Ishikawa (cell line): Measurements from ENCODE around the gene TXN.

Experiments used
- CEBPB ChIP-seq: IDR thresholded peaks from 2 replicates; pipeline ENCODE4 v1.6.1; 2012
- CREB1 ChIP-seq: IDR thresholded peaks from 2 replicates; pipeline ENCODE4 v1.6.1; 2012; ENCODE audit warnings: low read depth
- EGR1 ChIP-seq: IDR thresholded peaks from 2 replicates; pipeline ENCODE4 v1.6.1; 2012
- EP300 ChIP-seq: IDR thresholded peaks from 2 replicates; pipeline ENCODE4 v1.6.1; 2012; ENCODE audit warnings: borderline replicate concordance
- FOXM1 ChIP-seq: IDR thresholded peaks from 2 replicates; pipeline ENCODE4 v1.6.1; 2012; ENCODE audit warnings: low read depth, borderline replicate concordance
- NFIC ChIP-seq: IDR thresholded peaks from 2 replicates; pipeline ENCODE4 v1.6.1; 2012
- RAD21 ChIP-seq: IDR thresholded peaks from 2 replicates; pipeline ENCODE4 v1.6.1; 2012; ENCODE audit warnings: low read depth
- TAF1 ChIP-seq: IDR thresholded peaks from 2 replicates; pipeline ENCODE4 v1.6.1; 2012; ENCODE audit warnings: low read depth, mild to moderate bottlenecking
- TCF12 ChIP-seq: IDR thresholded peaks from 2 replicates; pipeline ENCODE4 v1.6.1; 2012; ENCODE audit warnings: low read depth
- TEAD4 ChIP-seq: IDR thresholded peaks from 2 replicates; pipeline ENCODE4 v1.6.1; 2012
- YY1 ChIP-seq: IDR thresholded peaks from 2 replicates; pipeline ENCODE4 v1.6.1; 2012; ENCODE audit warnings: low read depth
- ZBTB7A ChIP-seq: IDR thresholded peaks from 2 replicates; pipeline ENCODE4 v1.6.1; 2012; ENCODE audit warnings: low read depth
- TF ChIP-seq, protein P1 (sequence below): IDR thresholded peaks from 2 replicates; pipeline ENCODE4 v1.6.1; 2012
- TF ChIP-seq, protein P2 (sequence below): IDR thresholded peaks from 2 replicates; pipeline ENCODE4 v1.6.1; 2012; ENCODE audit warnings: low read depth, mild to moderate bottlenecking
- TF ChIP-seq, protein P3 (sequence below): IDR thresholded peaks from 2 replicates; pipeline ENCODE4 v1.6.1; 2012

The TXN gene

DNA sequence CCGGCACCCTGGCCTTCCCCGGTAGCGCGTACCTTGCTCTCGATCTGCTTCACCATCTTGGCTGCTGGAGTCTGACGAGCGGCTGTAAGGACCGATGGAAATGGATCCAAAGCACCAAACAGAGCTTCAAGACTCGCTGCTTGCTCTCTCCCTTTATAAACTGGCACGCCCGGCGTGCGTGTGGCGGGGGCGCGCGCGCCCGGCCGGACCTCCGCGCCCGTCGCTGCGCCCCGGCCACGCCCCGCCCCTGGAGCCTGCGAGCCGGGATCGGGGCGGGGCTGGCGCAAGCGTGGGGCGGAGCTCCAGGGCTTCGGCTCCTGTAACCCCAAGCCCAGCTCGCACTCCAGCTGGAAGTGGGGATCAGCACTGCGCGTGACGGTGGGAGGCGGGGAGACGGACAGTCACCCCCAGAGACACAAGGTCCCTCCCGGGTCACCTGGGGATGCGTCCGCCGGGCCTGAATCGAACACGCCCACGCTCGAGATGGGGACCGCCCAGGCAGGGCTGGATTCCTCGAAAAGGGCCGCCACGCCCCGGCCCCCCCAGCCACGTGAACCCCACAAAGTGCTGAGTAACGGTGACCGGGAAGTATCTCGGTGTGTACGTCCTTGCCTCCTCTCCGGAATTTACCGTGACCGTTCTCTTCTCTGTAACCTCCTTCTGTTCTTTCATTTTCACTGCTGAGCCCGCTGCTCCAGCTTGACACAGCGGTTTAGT is at the start of gene TXN:
TSS of gene TXN (minus strand) at position 128 of the 717 bp plus-strand sequence. CDS start at position 56, 72 bp downstream.
- TF ChIP-seq, protein P1, sequence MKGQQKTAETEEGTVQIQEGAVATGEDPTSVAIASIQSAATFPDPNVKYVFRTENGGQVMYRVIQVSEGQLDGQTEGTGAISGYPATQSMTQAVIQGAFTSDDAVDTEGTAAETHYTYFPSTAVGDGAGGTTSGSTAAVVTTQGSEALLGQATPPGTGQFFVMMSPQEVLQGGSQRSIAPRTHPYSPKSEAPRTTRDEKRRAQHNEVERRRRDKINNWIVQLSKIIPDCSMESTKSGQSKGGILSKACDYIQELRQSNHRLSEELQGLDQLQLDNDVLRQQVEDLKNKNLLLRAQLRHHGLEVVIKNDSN, result peak; percentile 77
- TF ChIP-seq ZBTB7A (no peak; the same call in 1 of the 2 replicates), EGR1 (peak; percentile 90), CEBPB (no peak), YY1 (peak; percentile 48; the same call in 1 of the 2 replicates), TCF12 (no peak), FOXM1 (no peak), TEAD4 (no peak), TAF1 (peak; percentile 85), RAD21 (no peak), EP300 (0 out of 2 replicates have a peak, but pooled peaks have one; percentile 10)
- TF ChIP-seq, protein P2, sequence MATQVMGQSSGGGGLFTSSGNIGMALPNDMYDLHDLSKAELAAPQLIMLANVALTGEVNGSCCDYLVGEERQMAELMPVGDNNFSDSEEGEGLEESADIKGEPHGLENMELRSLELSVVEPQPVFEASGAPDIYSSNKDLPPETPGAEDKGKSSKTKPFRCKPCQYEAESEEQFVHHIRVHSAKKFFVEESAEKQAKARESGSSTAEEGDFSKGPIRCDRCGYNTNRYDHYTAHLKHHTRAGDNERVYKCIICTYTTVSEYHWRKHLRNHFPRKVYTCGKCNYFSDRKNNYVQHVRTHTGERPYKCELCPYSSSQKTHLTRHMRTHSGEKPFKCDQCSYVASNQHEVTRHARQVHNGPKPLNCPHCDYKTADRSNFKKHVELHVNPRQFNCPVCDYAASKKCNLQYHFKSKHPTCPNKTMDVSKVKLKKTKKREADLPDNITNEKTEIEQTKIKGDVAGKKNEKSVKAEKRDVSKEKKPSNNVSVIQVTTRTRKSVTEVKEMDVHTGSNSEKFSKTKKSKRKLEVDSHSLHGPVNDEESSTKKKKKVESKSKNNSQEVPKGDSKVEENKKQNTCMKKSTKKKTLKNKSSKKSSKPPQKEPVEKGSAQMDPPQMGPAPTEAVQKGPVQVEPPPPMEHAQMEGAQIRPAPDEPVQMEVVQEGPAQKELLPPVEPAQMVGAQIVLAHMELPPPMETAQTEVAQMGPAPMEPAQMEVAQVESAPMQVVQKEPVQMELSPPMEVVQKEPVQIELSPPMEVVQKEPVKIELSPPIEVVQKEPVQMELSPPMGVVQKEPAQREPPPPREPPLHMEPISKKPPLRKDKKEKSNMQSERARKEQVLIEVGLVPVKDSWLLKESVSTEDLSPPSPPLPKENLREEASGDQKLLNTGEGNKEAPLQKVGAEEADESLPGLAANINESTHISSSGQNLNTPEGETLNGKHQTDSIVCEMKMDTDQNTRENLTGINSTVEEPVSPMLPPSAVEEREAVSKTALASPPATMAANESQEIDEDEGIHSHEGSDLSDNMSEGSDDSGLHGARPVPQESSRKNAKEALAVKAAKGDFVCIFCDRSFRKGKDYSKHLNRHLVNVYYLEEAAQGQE, result no peak
- TF ChIP-seq, protein P3, sequence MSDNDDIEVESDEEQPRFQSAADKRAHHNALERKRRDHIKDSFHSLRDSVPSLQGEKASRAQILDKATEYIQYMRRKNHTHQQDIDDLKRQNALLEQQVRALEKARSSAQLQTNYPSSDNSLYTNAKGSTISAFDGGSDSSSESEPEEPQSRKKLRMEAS, result peak; percentile 89

DNA sequence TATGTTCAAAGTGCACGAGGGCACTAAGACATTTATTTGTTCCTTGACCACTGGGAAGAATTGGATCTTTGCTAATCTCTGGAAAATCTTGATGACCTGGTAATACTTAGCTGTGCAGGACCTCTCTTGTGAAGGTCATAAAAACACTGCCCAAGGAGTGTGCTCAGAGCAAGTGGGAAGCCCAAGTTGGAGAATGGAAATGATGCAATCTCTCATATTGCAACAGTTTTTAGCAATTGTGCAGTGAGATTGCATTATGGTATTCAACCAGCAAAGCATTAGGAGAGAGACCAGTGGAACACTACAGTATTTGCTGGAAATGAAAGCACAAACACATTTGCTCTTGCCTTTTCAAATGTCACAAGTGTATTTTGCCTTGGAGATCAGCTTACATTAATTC is 46.8 kb upstream of the TXN start:
- TF ChIP-seq CREB1 (no peak), CEBPB (peak; percentile 18; the same call in 1 of the 2 replicates), RAD21 (no peak), TAF1 (no peak), EP300 (no peak)

DNA sequence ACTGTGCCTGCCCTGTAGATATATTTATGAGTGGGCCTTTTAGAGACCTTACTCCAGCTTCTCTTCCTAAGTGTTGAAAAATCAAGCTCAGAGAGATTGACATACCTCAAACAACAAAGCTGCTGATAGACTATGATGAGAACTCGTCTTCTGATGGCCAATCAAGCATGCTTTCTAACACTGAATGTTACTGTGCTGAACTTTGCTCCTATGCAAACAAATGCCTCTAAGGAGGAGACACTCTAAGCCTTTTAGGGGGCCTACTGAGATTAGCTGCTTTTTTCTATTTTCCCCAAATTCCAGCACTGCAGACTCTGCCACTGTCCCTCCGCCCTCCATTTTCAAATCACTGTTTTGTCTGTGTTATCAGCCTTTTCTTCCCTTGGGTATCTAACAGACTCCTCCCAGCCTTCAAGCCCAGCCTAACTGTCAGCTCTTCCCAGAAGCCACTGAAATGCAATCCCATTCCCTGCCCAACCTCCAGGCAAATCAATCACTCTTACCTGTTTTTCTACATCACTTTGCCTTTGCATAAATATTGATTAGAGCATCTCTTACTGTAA is 41.8 kb upstream of the TXN start:
- TF ChIP-seq TCF12, result no peak
- TF ChIP-seq RAD21, result no peak
- TF ChIP-seq EGR1, result no peak
- TF ChIP-seq FOXM1, result no peak
- TF ChIP-seq, protein P3, result no peak
- TF ChIP-seq TAF1, result no peak
- no peak for TF ChIP-seq TEAD4
- TF ChIP-seq CREB1, result no peak
- TF ChIP-seq, protein P2, result no peak
- TF ChIP-seq EP300, result no peak

DNA sequence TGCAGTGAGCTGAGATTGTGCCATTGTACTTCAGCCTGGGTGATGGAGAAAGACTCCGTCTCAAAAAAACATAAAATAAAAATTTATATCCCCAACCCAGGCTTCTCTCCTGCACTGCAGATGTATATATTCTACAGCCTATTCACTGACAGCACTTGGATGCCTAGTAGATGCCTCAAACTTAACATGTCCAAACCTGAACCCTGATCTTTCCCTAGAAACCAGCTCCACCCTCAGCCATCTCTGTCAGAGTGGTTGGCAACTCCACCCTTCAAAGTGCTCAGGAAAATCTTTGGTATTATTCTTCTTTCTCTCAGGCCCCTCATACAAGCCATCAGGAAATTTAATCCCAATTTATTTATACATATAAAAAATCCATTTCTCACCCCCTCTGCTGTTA is 36.9 kb upstream of the TXN start:
- no peak for TF ChIP-seq NFIC
- no peak for TF ChIP-seq CREB1
- TF ChIP-seq EP300, result no peak
- no peak for TF ChIP-seq RAD21
- TF ChIP-seq YY1, result no peak
- TF ChIP-seq EGR1, result no peak
- TF ChIP-seq, protein P3, result no peak
- TF ChIP-seq FOXM1, result no peak
- TF ChIP-seq TAF1, result no peak
- no peak for TF ChIP-seq TCF12
- TF ChIP-seq TEAD4, result no peak
- TF ChIP-seq, protein P1, result no peak
- no peak for TF ChIP-seq CEBPB
- TF ChIP-seq ZBTB7A, result no peak
- TF ChIP-seq, protein P2, result no peak
